Left kidney (tissue), 2 donors: ENCODE results near the gene PLPP1. TPM values are rescaled to one million over a fixed set of nuclear protein-coding genes. Genes with fewer than 3 reads are reported as not detected.

Experiments used
- DNase-seq: peaks from one replicate; pipeline ENCODE4 v3.0.0-alpha.2; 2013
- polyA plus RNA-seq: library from polyadenylated mRNA; unstranded; fragments of 120-200 nt; gene quantifications from one replicate; pipeline ENCODE4 v1.2.1, GENCODE V29; 2013; ENCODE audit not compliant: insufficient read length

The PLPP1 gene
- polyA plus RNA-seq, 1 donor: 78.4 TPM

- no peak for DNase-seq
These were observed 84.6 kb downstream of the PLPP1 start for GRCh38 chr5:55450050-55450765.

GRCh38 chr5:55446640-55447351 lies 88.0 kb downstream of the PLPP1 start:
- no peak for DNase-seq

- no peak for DNase-seq
These were observed 89.0 kb downstream of the PLPP1 start for GRCh38 chr5:55445791-55446190.

- DNase-seq: no peak
These were observed 92.8 kb downstream of the PLPP1 start for GRCh38 chr5:55441954-55442353.

GRCh38 chr5:55441107-55441771 lies 93.5 kb downstream of the PLPP1 start:
- no peak for DNase-seq

GRCh38 chr5:55440188-55440646 lies 94.5 kb downstream of the PLPP1 start:
- no peak for DNase-seq

GRCh38 chr5:55438998-55439397 lies 95.8 kb downstream of the PLPP1 start:
- DNase-seq: peak; percentile 63

GRCh38 chr5:55437859-55438206 lies 96.9 kb downstream of the PLPP1 start:
- no peak for DNase-seq

GRCh38 chr5:55437452-55437851 lies 97.3 kb downstream of the PLPP1 start:
- DNase-seq: no peak

- DNase-seq: no peak
These were observed 102.2 kb downstream of the PLPP1 start for GRCh38 chr5:55432549-55432948.

- DNase-seq: no peak
These were observed 105.0 kb downstream of the PLPP1 start for GRCh38 chr5:55429613-55430253.

- no peak for DNase-seq
These were observed 105.5 kb downstream of the PLPP1 start for GRCh38 chr5:55429221-55429612.

GRCh38 chr5:55427157-55427556 lies 107.6 kb downstream of the PLPP1 start:
- no peak for DNase-seq

GRCh38 chr5:55426455-55426854 lies 108.3 kb downstream of the PLPP1 start:
- DNase-seq: no peak

- no peak for DNase-seq
These were observed 113.7 kb downstream of the PLPP1 start for GRCh38 chr5:55421074-55421529.

- no peak for DNase-seq
These were observed 115.5 kb downstream of the PLPP1 start for GRCh38 chr5:55418994-55419968.

GRCh38 chr5:55416306-55416705 lies 118.5 kb downstream of the PLPP1 start:
- DNase-seq: no peak

GRCh38 chr5:55415071-55415470 lies 119.7 kb downstream of the PLPP1 start:
- no peak for DNase-seq

GRCh38 chr5:55413644-55414043 lies 121.1 kb downstream of the PLPP1 start:
- DNase-seq: no peak

GRCh38 chr5:55411876-55412275 lies 122.9 kb downstream of the PLPP1 start:
- DNase-seq: no peak

GRCh38 chr5:55410845-55411244 lies 123.9 kb downstream of the PLPP1 start:
- DNase-seq: no peak
